HEK293 (cell line): ENCODE data around the gene KCNK17.

Experiments used
- BCL11B ChIP-seq: fragments of 450-650 bp; formaldehyde crosslinking; IDR thresholded peaks from 2 replicates; pipeline ENCODE4 v1.5.1; 2016; ENCODE audit warnings: low read depth, missing biosample characterization, missing genetic modification characterization
- HOXA7 ChIP-seq: sonication (generic); formaldehyde crosslinking; IDR thresholded peaks from 2 replicates; pipeline ENCODE4 v1.8.1; 2022; ENCODE audit warnings: missing genetic modification reagents, borderline replicate concordance
- HOXC10 ChIP-seq: sonication (generic); formaldehyde crosslinking; IDR thresholded peaks from 2 replicates; pipeline ENCODE4 v1.8.1; 2023; ENCODE audit warnings: mild to moderate bottlenecking, missing genetic modification reagents
- KLF1 ChIP-seq: fragments of 450-650 bp; formaldehyde crosslinking; IDR thresholded peaks from 2 replicates; pipeline ENCODE4 v1.5.1; 2016; ENCODE audit warnings: missing biosample characterization, missing genetic modification characterization
- MEIS1 ChIP-seq: sonication (generic); formaldehyde crosslinking; IDR thresholded peaks from 2 replicates; pipeline ENCODE4 v1.8.1; 2022; ENCODE audit warnings: missing genetic modification reagents, mild to moderate bottlenecking, borderline replicate concordance
- MYNN ChIP-seq: fragments of 450-650 bp; formaldehyde crosslinking; IDR thresholded peaks from 2 replicates; pipeline ENCODE4 v1.5.1; 2016; ENCODE audit warnings: missing biosample characterization, missing genetic modification characterization, borderline replicate concordance
- SCRT1 ChIP-seq: fragments of 450-650 bp; formaldehyde crosslinking; IDR thresholded peaks from 2 replicates; pipeline ENCODE4 v1.5.1; 2016; ENCODE audit warnings: missing biosample characterization, missing genetic modification characterization, borderline replicate concordance
- YY2 ChIP-seq: fragments of 450-650 bp; formaldehyde crosslinking; IDR thresholded peaks from 2 replicates; pipeline ENCODE4 v1.5.1; 2016; ENCODE audit warnings: missing biosample characterization, missing genetic modification characterization
- ZEB2 ChIP-seq: fragments of 450-650 bp; formaldehyde crosslinking; IDR thresholded peaks from 2 replicates; pipeline ENCODE4 v1.5.1; 2016; ENCODE audit warnings: missing biosample characterization, missing genetic modification characterization
- ZNF133 ChIP-seq: fragments of 450-650 bp; formaldehyde crosslinking; IDR thresholded peaks from 2 replicates; pipeline ENCODE4 v1.5.1; 2016; ENCODE audit warnings: missing biosample characterization, missing genetic modification characterization
- ZNF184 ChIP-seq: fragments of 450-650 bp; IDR thresholded peaks from 2 replicates; pipeline ENCODE4 v1.5.1; 2018; ENCODE audit warnings: missing biosample characterization, mild to moderate bottlenecking, missing genetic modification characterization
- ZNF19 ChIP-seq: fragments of 450-650 bp; formaldehyde crosslinking; IDR thresholded peaks from 2 replicates; pipeline ENCODE4; 2016; ENCODE audit warnings: missing biosample characterization, missing genetic modification characterization, low read depth
- ZNF211 ChIP-seq: fragments of 450-650 bp; formaldehyde crosslinking; IDR thresholded peaks from 2 replicates; pipeline ENCODE4 v1.5.1; 2016; ENCODE audit warnings: low read depth, missing biosample characterization, missing genetic modification characterization
- ZNF23 ChIP-seq: fragments of 450-650 bp; formaldehyde crosslinking; IDR thresholded peaks from 2 replicates; pipeline ENCODE4 v1.5.1; 2016; ENCODE audit warnings: missing biosample characterization, missing genetic modification characterization, borderline replicate concordance
- ZNF266 ChIP-seq: fragments of 450-650 bp; formaldehyde crosslinking; IDR thresholded peaks from 2 replicates; pipeline ENCODE4 v1.5.1; 2016; ENCODE audit warnings: missing biosample characterization, missing genetic modification characterization, low read depth
- ZNF473 ChIP-seq: fragments of 450-650 bp; formaldehyde crosslinking; IDR thresholded peaks from 2 replicates; pipeline ENCODE4 v1.5.1; 2017; ENCODE audit warnings: missing biosample characterization, missing genetic modification characterization
- ZNF521 ChIP-seq: fragments of 450-650 bp; formaldehyde crosslinking; IDR thresholded peaks from 2 replicates; pipeline ENCODE4 v1.5.1; 2017; ENCODE audit warnings: missing biosample characterization, mild to moderate bottlenecking, missing genetic modification characterization
- ZNF544 ChIP-seq: fragments of 450-650 bp; formaldehyde crosslinking; IDR thresholded peaks from 2 replicates; pipeline ENCODE4 v1.5.0; 2017; ENCODE audit warnings: missing biosample characterization, missing genetic modification characterization
- ZNF548 ChIP-seq: fragments of 450-650 bp; formaldehyde crosslinking; IDR thresholded peaks from 2 replicates; pipeline ENCODE4 v1.5.1; 2016; ENCODE audit warnings: missing biosample characterization, missing genetic modification characterization
- ZNF560 ChIP-seq: fragments of 450-650 bp; formaldehyde crosslinking; IDR thresholded peaks from 2 replicates; pipeline ENCODE4 v1.5.1; 2017; ENCODE audit warnings: missing biosample characterization, missing genetic modification characterization, borderline replicate concordance
- ZNF600 ChIP-seq: fragments of 450-650 bp; formaldehyde crosslinking; IDR thresholded peaks from 2 replicates; pipeline ENCODE4 v1.5.1; 2016; ENCODE audit warnings: missing biosample characterization, missing genetic modification characterization
- ZNF701 ChIP-seq: fragments of 450-650 bp; formaldehyde crosslinking; IDR thresholded peaks from 2 replicates; pipeline ENCODE4 v1.5.1; 2016; ENCODE audit warnings: missing biosample characterization, missing genetic modification characterization
- ZNF747 ChIP-seq: fragments of 450-650 bp; formaldehyde crosslinking; IDR thresholded peaks from 2 replicates; pipeline ENCODE4 v1.5.1; 2016; ENCODE audit warnings: missing biosample characterization, missing genetic modification characterization
- ZXDB ChIP-seq: fragments of 450-650 bp; formaldehyde crosslinking; IDR thresholded peaks from 2 replicates; pipeline ENCODE4 v1.5.1; 2016; ENCODE audit warnings: missing biosample characterization, missing genetic modification characterization
- TF ChIP-seq, protein P1 (sequence below): fragments of 450-650 bp; formaldehyde crosslinking; conservative IDR thresholded peaks from 2 replicates; pipeline ENCODE4 v1.5.1; 2016; ENCODE audit warnings: low read depth, missing biosample characterization, missing genetic modification characterization
- TF ChIP-seq, protein P2 (sequence below): fragments of 450-650 bp; formaldehyde crosslinking; IDR thresholded peaks from 2 replicates; pipeline ENCODE4 v1.5.1; 2017; ENCODE audit warnings: missing biosample characterization, missing genetic modification characterization
- TF ChIP-seq, protein P3 (sequence below): fragments of 450-650 bp; formaldehyde crosslinking; IDR thresholded peaks from 2 replicates; pipeline ENCODE4 v1.5.1; 2016; ENCODE audit warnings: missing biosample characterization, missing genetic modification characterization
- TF ChIP-seq, protein P4 (sequence below): fragments of 450-650 bp; IDR thresholded peaks from 2 replicates; pipeline ENCODE4 v1.5.1; 2018; ENCODE audit warnings: missing biosample characterization, mild to moderate bottlenecking, missing genetic modification characterization
- TF ChIP-seq, protein P5 (sequence below): fragments of 450-650 bp; formaldehyde crosslinking; IDR thresholded peaks from 2 replicates; pipeline ENCODE4 v1.5.1; 2017; ENCODE audit warnings: missing biosample characterization, missing genetic modification characterization
- TF ChIP-seq, protein P6 (sequence below): fragments of 450-650 bp; formaldehyde crosslinking; IDR thresholded peaks from 2 replicates; pipeline ENCODE4 v1.5.1; 2016; ENCODE audit warnings: missing biosample characterization, missing genetic modification characterization

KCNK17 gene

DNA sequence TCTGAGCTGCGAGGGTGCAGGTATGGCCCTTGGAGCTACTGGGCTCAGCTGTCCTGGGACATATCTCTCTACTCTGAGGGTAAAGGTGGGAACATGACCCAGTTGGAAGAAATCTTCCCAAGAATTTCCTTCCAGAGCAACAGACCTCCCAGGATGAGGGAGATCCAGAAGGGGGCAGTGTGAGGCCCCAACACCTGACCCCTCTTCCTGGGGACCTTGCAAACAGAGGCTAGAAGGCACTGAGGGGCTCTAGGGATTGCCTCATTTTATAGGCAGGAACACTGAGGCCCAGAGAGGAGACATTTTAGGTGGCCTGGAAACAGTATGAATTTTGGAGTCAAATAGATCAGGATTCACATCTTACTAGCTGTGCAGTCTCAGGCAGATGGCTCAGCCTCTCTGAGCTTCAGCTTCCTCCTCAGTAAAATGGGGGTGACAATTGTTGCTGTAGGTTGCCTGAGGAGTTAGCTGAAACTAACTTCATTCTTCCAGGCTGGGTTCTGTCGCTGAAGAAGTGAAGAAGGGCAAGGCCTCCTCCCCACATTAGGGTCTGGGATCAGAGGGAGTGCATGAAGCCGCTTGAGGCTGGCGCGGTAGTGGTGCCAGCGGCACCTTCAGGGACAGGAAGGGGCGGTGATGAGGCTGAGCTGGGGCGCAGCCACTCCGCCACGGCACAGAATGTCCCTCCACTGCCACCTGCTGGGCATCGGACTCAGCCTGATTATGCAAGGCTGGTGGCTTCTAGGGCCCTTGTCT lies 11.4 kb downstream of the KCNK17 start (continued):
- TF ChIP-seq, protein P1, sequence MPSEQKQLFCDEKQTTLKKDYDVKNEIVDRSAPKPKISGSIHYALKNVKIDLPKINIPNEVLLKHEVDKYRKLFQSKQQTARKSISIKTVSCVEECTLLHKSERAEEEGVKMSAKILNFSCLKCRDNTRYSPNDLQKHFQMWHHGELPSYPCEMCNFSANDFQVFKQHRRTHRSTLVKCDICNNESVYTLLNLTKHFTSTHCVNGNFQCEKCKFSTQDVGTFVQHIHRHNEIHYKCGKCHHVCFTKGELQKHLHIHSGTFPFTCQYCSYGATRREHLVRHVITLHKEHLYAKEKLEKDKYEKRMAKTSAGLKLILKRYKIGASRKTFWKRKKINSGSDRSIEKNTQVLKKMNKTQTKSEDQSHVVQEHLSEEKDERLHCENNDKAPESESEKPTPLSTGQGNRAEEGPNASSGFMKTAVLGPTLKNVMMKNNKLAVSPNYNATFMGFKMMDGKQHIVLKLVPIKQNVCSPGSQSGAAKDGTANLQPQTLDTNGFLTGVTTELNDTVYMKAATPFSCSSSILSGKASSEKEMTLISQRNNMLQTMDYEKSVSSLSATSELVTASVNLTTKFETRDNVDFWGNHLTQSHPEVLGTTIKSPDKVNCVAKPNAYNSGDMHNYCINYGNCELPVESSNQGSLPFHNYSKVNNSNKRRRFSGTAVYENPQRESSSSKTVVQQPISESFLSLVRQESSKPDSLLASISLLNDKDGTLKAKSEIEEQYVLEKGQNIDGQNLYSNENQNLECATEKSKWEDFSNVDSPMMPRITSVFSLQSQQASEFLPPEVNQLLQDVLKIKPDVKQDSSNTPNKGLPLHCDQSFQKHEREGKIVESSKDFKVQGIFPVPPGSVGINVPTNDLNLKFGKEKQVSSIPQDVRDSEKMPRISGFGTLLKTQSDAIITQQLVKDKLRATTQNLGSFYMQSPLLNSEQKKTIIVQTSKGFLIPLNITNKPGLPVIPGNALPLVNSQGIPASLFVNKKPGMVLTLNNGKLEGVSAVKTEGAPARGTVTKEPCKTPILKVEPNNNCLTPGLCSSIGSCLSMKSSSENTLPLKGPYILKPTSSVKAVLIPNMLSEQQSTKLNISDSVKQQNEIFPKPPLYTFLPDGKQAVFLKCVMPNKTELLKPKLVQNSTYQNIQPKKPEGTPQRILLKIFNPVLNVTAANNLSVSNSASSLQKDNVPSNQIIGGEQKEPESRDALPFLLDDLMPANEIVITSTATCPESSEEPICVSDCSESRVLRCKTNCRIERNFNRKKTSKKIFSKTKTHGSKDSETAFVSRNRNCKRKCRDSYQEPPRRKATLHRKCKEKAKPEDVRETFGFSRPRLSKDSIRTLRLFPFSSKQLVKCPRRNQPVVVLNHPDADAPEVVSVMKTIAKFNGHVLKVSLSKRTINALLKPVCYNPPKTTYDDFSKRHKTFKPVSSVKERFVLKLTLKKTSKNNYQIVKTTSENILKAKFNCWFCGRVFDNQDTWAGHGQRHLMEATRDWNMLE (tag by site-specific recombination): no peak
- TF ChIP-seq ZNF473: no peak
- TF ChIP-seq ZNF184 (tag by site-specific recombination): no peak
- TF ChIP-seq ZNF133 (tag by site-specific recombination): no peak
- TF ChIP-seq, protein P2, sequence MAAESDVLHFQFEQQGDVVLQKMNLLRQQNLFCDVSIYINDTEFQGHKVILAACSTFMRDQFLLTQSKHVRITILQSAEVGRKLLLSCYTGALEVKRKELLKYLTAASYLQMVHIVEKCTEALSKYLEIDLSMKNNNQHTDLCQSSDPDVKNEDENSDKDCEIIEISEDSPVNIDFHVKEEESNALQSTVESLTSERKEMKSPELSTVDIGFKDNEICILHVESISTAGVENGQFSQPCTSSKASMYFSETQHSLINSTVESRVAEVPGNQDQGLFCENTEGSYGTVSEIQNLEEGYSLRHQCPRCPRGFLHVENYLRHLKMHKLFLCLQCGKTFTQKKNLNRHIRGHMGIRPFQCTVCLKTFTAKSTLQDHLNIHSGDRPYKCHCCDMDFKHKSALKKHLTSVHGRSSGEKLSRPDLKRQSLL (tag by site-specific recombination): no peak
- no peak for TF ChIP-seq ZNF266 (tag by site-specific recombination)
- 0 out of 2 replicates have a peak, but pooled peaks have one; percentile 21 for TF ChIP-seq ZXDB
- TF ChIP-seq MEIS1 (CRISPR knock-in tag): no peak
- TF ChIP-seq ZNF747 (tag by site-specific recombination): no peak
- no peak for TF ChIP-seq ZNF544 (tag by site-specific recombination)
- TF ChIP-seq HOXA7 (CRISPR knock-in tag): no peak
- TF ChIP-seq ZNF701 (tag by site-specific recombination): no peak
- peak; percentile 24; the same call in 1 of the 2 replicates for TF ChIP-seq KLF1 (tag by site-specific recombination)
- no peak for TF ChIP-seq HOXC10 (CRISPR knock-in tag)
- TF ChIP-seq BCL11B (tag by site-specific recombination): no peak
- TF ChIP-seq, protein P3, sequence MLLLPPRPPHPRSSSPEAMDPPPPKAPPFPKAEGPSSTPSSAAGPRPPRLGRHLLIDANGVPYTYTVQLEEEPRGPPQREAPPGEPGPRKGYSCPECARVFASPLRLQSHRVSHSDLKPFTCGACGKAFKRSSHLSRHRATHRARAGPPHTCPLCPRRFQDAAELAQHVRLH (tag by site-specific recombination): 0 out of 2 replicates have a peak, but pooled peaks have one; percentile 45
- TF ChIP-seq ZNF23 (tag by site-specific recombination): no peak
- no peak for TF ChIP-seq ZNF600 (tag by site-specific recombination)
- no peak for TF ChIP-seq ZNF521 (tag by site-specific recombination)
- no peak for TF ChIP-seq MYNN (tag by site-specific recombination)
- no peak for TF ChIP-seq ZNF19 (tag by site-specific recombination)
- no peak for TF ChIP-seq SCRT1 (tag by site-specific recombination)
- no peak for TF ChIP-seq ZNF560
- TF ChIP-seq ZNF211 (tag by site-specific recombination): no peak
- TF ChIP-seq, protein P4, sequence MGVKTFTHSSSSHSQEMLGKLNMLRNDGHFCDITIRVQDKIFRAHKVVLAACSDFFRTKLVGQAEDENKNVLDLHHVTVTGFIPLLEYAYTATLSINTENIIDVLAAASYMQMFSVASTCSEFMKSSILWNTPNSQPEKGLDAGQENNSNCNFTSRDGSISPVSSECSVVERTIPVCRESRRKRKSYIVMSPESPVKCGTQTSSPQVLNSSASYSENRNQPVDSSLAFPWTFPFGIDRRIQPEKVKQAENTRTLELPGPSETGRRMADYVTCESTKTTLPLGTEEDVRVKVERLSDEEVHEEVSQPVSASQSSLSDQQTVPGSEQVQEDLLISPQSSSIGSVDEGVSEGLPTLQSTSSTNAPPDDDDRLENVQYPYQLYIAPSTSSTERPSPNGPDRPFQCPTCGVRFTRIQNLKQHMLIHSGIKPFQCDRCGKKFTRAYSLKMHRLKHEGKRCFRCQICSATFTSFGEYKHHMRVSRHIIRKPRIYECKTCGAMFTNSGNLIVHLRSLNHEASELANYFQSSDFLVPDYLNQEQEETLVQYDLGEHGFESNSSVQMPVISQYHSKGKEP: no peak
- TF ChIP-seq YY2 (tag by site-specific recombination): no peak
- no peak for TF ChIP-seq ZEB2 (tag by site-specific recombination)
- TF ChIP-seq, protein P5, sequence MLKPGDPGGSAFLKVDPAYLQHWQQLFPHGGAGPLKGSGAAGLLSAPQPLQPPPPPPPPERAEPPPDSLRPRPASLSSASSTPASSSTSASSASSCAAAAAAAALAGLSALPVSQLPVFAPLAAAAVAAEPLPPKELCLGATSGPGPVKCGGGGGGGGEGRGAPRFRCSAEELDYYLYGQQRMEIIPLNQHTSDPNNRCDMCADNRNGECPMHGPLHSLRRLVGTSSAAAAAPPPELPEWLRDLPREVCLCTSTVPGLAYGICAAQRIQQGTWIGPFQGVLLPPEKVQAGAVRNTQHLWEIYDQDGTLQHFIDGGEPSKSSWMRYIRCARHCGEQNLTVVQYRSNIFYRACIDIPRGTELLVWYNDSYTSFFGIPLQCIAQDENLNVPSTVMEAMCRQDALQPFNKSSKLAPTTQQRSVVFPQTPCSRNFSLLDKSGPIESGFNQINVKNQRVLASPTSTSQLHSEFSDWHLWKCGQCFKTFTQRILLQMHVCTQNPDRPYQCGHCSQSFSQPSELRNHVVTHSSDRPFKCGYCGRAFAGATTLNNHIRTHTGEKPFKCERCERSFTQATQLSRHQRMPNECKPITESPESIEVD (tag by site-specific recombination): no peak
- no peak for TF ChIP-seq ZNF548 (tag by site-specific recombination)
- TF ChIP-seq, protein P6, sequence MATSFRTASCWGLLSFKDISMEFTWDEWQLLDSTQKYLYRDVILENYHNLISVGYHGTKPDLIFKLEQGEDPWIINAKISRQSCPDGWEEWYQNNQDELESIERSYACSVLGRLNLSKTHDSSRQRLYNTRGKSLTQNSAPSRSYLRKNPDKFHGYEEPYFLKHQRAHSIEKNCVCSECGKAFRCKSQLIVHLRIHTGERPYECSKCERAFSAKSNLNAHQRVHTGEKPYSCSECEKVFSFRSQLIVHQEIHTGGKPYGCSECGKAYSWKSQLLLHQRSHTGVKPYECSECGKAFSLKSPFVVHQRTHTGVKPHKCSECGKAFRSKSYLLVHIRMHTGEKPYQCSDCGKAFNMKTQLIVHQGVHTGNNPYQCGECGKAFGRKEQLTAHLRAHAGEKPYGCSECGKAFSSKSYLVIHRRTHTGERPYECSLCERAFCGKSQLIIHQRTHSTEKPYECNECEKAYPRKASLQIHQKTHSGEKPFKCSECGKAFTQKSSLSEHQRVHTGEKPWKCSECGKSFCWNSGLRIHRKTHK (tag by site-specific recombination): no peak
